ENCODE data around the gene U2SURP. TPM values are rescaled to one million over a fixed set of nuclear protein-coding genes. Genes with fewer than 3 reads are reported as not detected.

The U2SURP gene
- total RNA-seq, 2 donors from 2014 or later = 113 to 166 TPM

- H3K4me3 Mint-ChIP-seq = no peak overlapping the region
- H3K27me3 Mint-ChIP-seq = peaks cover 46 to 67% of the 10 kb centered on the region in 2 donors
- DNase-seq (ENCODE audit: low spot score) = no peak
- no peaks in the 10 kb centered on the region for H3K9me3 Mint-ChIP-seq
- no peak for ATAC-seq
- no peak overlapping the region for H3K27ac Mint-ChIP-seq
- peaks cover 5% of the 10 kb centered on the region for H3K36me3 Mint-ChIP-seq
- H3K4me1 Mint-ChIP-seq (ENCODE audit: low read depth in 2 of 2) = peaks cover 11 to 12% of the 10 kb centered on the region in 2 donors
These were observed 34.6 kb upstream of the U2SURP start for GRCh38 chr3:142966808-142967207.

GRCh38 chr3:142968319-142969025 is 32.9 kb upstream of the U2SURP start:
- H3K36me3 Mint-ChIP-seq = no peaks in the 10 kb centered on the region
- no peak overlapping the region for H3K27ac Mint-ChIP-seq
- DNase-seq (ENCODE audit: low spot score) = no peak
- H3K9me3 Mint-ChIP-seq = no peaks in the 10 kb centered on the region
- H3K4me3 Mint-ChIP-seq = no peak overlapping the region
- no peak for ATAC-seq
- H3K4me1 Mint-ChIP-seq (ENCODE audit: low read depth in 2 of 2) = peaks cover 0 to 4% of the 10 kb centered on the region in 2 donors
- H3K27me3 Mint-ChIP-seq = peaks cover 39 to 66% of the 10 kb centered on the region in 2 donors

GRCh38 chr3:142971431-142971830 is 29.9 kb upstream of the U2SURP start:
- no peak for ATAC-seq
- Mint-ChIP-seq H3K27ac (no peak overlapping the region), H3K27me3 (peaks cover 31 to 46% of the 10 kb centered on the region in 2 donors), H3K36me3 (no peaks in the 10 kb centered on the region), H3K4me1 (ENCODE audit: low read depth in 2 of 2) (no peaks in the 10 kb centered on the region), H3K9me3 (no peaks in the 10 kb centered on the region), H3K4me3 (no peak overlapping the region)
- no peak for DNase-seq (ENCODE audit: low spot score)

GRCh38 chr3:142972092-142972753 is 29.1 kb upstream of the U2SURP start:
- DNase-seq (ENCODE audit: low spot score) (no peak), ATAC-seq (peak in 1 of 2 donors; percentile 52)
- Mint-ChIP-seq H3K9me3 (no peaks in the 10 kb centered on the region), H3K27me3 (peaks cover 25 to 38% of the 10 kb centered on the region in 2 donors), H3K4me3 (no peak overlapping the region), H3K27ac (no peak overlapping the region), H3K4me1 (ENCODE audit: low read depth in 2 of 2) (no peaks in the 10 kb centered on the region), H3K36me3 (no peaks in the 10 kb centered on the region)

- H3K27ac Mint-ChIP-seq = no peak overlapping the region
- no peak overlapping the region for H3K4me3 Mint-ChIP-seq
- peaks cover 23 to 34% of the 10 kb centered on the region in 2 donors for H3K27me3 Mint-ChIP-seq
- no peak for DNase-seq (ENCODE audit: low spot score)
- H3K36me3 Mint-ChIP-seq = no peaks in the 10 kb centered on the region
- no peak for ATAC-seq
- H3K9me3 Mint-ChIP-seq = no peaks in the 10 kb centered on the region
- H3K4me1 Mint-ChIP-seq (ENCODE audit: low read depth in 2 of 2) = no peaks in the 10 kb centered on the region
These were observed 28.0 kb upstream of the U2SURP start for GRCh38 chr3:142973217-142974009.

GRCh38 chr3:142975316-142975995 is 25.9 kb upstream of the U2SURP start:
- no peaks in the 10 kb centered on the region for H3K4me1 Mint-ChIP-seq (ENCODE audit: low read depth in 2 of 2)
- H3K36me3 Mint-ChIP-seq = no peaks in the 10 kb centered on the region
- H3K9me3 Mint-ChIP-seq = no peaks in the 10 kb centered on the region
- no peak for DNase-seq (ENCODE audit: low spot score)
- no peak overlapping the region for H3K27ac Mint-ChIP-seq
- no peak overlapping the region for H3K4me3 Mint-ChIP-seq
- H3K27me3 Mint-ChIP-seq = peaks cover 15 to 28% of the 10 kb centered on the region in 2 donors
- no peak for ATAC-seq

GRCh38 chr3:142976621-142977398 is 24.6 kb upstream of the U2SURP start:
- no peak overlapping the region for H3K4me3 Mint-ChIP-seq
- DNase-seq (ENCODE audit: low spot score) (no peak), ATAC-seq (peak in 1 of 2 donors; percentile 40)
- H3K36me3 Mint-ChIP-seq = no peaks in the 10 kb centered on the region
- no peaks in the 10 kb centered on the region for H3K9me3 Mint-ChIP-seq
- peaks cover 12 to 17% of the 10 kb centered on the region in 2 donors for H3K27me3 Mint-ChIP-seq
- H3K27ac Mint-ChIP-seq = no peak overlapping the region
- no peaks in the 10 kb centered on the region for H3K4me1 Mint-ChIP-seq (ENCODE audit: low read depth in 2 of 2)

GRCh38 chr3:142977399-142977728 is 24.0 kb upstream of the U2SURP start:
- Mint-ChIP-seq H3K27ac (no peak overlapping the region), H3K36me3 (no peaks in the 10 kb centered on the region), H3K4me1 (ENCODE audit: low read depth in 2 of 2) (no peaks in the 10 kb centered on the region), H3K4me3 (no peak overlapping the region), H3K9me3 (no peaks in the 10 kb centered on the region), H3K27me3 (peaks cover 12% of the 10 kb centered on the region in 2 donors)
- DNase-seq (ENCODE audit: low spot score) (no peak), ATAC-seq (no peak)

GRCh38 chr3:142981108-142981507 is 20.3 kb upstream of the U2SURP start:
- Mint-ChIP-seq H3K27me3 (peaks cover 6 to 19% of the 10 kb centered on the region in 2 donors), H3K4me1 (ENCODE audit: low read depth in 2 of 2) (no peaks in the 10 kb centered on the region), H3K4me3 (no peak overlapping the region), H3K27ac (no peak overlapping the region), H3K9me3 (no peaks in the 10 kb centered on the region), H3K36me3 (no peaks in the 10 kb centered on the region)
- no peak for ATAC-seq
- no peak for DNase-seq (ENCODE audit: low spot score)

- Mint-ChIP-seq H3K27ac (no peak overlapping the region), H3K36me3 (no peaks in the 10 kb centered on the region), H3K4me1 (ENCODE audit: low read depth in 2 of 2) (no peaks in the 10 kb centered on the region), H3K4me3 (no peak overlapping the region), H3K27me3 (peaks cover 6 to 19% of the 10 kb centered on the region in 2 donors), H3K9me3 (no peaks in the 10 kb centered on the region)
- ATAC-seq (no peak), DNase-seq (ENCODE audit: low spot score) (no peak)
These were observed 19.2 kb upstream of the U2SURP start for GRCh38 chr3:142982038-142982773.

- Mint-ChIP-seq H3K27me3 (peaks cover 14 to 22% of the 10 kb centered on the region in 2 donors), H3K27ac (no peak overlapping the region), H3K4me3 (no peak overlapping the region), H3K4me1 (ENCODE audit: low read depth in 2 of 2) (peaks cover 4% of the 10 kb centered on the region in 2 donors), H3K9me3 (no peaks in the 10 kb centered on the region), H3K36me3 (no peaks in the 10 kb centered on the region)
- DNase-seq (ENCODE audit: low spot score) (no peak), ATAC-seq (no peak)
These were observed 18.1 kb upstream of the U2SURP start for GRCh38 chr3:142983318-142983717.

GRCh38 chr3:142984255-142984654 is 17.1 kb upstream of the U2SURP start:
- Mint-ChIP-seq H3K27ac (no peak overlapping the region), H3K4me1 (ENCODE audit: low read depth in 2 of 2) (peaks cover 4% of the 10 kb centered on the region in 2 donors), H3K27me3 (peaks cover 17 to 22% of the 10 kb centered on the region in 2 donors), H3K4me3 (no peak overlapping the region), H3K9me3 (no peaks in the 10 kb centered on the region), H3K36me3 (no peaks in the 10 kb centered on the region)
- no peak for ATAC-seq
- no peak for DNase-seq (ENCODE audit: low spot score)

Data from natural killer cell treated with Interleukin-12 subunit alpha and Interleukin-12 subunit beta and Interleukin-15 and Interleukin-18, amount 100 ng/mL, for 72 hours (primary cell).